A673 (cell line): ENCODE results near the gene CCDC102B.

Experiments used
- EZH2 ChIP-seq: fragments of 200-600 bp; sonication (generic); IDR thresholded peaks from 2 replicates; pipeline ENCODE4 v1.6.1; 2017; ENCODE audit warnings: borderline replicate concordance, low read depth, mild to moderate bottlenecking, mixed read lengths, antibody characterized with exemption, low read length; ENCODE audit not compliant: poor library complexity, severe bottlenecking
- TF ChIP-seq, protein P1 (sequence below): fragments of 300-800, 200-600 bp; sonication (generic); conservative IDR thresholded peaks from 2 replicates; pipeline ENCODE4 v1.5.1; 2017; ENCODE audit warnings: low read depth, mild to moderate bottlenecking, antibody characterized with exemption, low read length, moderate library complexity, mixed read lengths

DNA sequence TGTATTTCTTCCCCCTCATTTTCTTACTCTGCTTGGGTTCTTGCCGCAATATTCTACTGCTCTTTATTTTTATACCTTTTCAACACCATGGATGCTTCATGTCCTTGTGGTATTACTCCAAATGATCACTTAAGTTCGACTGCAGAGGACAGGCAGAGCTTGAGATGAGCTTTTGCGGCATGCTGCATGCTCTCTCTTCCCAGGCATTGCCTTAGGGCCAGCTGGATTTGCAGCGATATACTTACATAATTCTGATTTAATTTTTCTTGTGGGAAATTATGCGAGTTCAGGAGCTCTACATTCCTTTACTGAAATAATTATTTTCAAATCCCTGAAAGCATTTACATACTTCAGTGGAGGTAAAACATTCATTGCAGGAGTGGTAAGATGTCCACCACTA, 288.1 kb downstream of the CCDC102B start:
- TF ChIP-seq, protein P1, sequence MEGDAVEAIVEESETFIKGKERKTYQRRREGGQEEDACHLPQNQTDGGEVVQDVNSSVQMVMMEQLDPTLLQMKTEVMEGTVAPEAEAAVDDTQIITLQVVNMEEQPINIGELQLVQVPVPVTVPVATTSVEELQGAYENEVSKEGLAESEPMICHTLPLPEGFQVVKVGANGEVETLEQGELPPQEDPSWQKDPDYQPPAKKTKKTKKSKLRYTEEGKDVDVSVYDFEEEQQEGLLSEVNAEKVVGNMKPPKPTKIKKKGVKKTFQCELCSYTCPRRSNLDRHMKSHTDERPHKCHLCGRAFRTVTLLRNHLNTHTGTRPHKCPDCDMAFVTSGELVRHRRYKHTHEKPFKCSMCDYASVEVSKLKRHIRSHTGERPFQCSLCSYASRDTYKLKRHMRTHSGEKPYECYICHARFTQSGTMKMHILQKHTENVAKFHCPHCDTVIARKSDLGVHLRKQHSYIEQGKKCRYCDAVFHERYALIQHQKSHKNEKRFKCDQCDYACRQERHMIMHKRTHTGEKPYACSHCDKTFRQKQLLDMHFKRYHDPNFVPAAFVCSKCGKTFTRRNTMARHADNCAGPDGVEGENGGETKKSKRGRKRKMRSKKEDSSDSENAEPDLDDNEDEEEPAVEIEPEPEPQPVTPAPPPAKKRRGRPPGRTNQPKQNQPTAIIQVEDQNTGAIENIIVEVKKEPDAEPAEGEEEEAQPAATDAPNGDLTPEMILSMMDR: no peak
- TF ChIP-seq EZH2: no peak
